Measurements from ENCODE around the gene PERM1. TPM values are rescaled to one million over a fixed set of nuclear protein-coding genes. Genes with fewer than 3 reads are reported as not detected.
A peak's percentile ranks its signal among the peaks of the same experiment; 100 is the strongest.

Gene PERM1
- total and polyA plus RNA-seq, 8 donors = 0.27 to 0.45 (median 0.36) TPM; not detected in 4

DNA sequence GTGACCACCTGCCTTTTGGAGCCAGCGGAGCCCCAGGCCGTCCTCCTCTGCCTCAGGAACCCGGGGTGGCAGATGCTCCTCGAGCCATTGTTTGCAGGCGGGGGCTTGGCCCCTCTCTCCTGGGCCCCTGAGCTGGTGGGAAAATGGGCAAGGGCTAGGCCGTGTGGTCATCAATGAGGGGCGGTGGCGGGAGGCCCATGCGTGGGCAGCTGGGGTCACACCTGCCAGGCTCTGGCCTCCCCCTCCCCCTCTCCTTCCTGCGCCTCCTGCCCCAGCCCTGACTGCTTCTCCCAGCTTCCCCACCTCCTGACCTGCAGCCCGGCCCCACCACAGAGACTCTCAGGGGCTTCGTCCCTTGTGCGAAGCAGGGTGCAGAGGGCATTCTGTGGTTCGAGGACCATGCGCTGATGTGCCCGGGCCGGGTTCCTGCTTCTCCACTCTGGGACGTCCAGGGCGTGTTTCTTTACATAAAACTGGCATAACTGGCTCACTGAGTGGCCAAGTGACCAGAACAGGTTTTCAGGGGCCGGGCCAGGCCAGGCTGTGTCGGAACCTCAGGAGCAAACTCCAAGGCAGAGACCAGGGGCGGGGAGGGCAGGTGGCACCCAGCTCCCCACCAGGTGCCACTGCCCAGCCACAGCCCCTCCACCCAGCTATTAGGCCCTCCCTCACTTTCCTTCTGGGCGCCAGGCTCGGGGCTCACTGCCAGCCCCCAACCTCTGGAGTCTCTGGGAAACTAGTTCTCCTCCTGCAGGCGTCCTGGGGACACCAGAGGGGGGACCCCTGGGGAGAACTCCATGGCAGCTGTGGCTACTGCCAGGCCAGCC, 48.9 kb downstream of the PERM1 start:
- TF ChIP-seq, protein P1, sequence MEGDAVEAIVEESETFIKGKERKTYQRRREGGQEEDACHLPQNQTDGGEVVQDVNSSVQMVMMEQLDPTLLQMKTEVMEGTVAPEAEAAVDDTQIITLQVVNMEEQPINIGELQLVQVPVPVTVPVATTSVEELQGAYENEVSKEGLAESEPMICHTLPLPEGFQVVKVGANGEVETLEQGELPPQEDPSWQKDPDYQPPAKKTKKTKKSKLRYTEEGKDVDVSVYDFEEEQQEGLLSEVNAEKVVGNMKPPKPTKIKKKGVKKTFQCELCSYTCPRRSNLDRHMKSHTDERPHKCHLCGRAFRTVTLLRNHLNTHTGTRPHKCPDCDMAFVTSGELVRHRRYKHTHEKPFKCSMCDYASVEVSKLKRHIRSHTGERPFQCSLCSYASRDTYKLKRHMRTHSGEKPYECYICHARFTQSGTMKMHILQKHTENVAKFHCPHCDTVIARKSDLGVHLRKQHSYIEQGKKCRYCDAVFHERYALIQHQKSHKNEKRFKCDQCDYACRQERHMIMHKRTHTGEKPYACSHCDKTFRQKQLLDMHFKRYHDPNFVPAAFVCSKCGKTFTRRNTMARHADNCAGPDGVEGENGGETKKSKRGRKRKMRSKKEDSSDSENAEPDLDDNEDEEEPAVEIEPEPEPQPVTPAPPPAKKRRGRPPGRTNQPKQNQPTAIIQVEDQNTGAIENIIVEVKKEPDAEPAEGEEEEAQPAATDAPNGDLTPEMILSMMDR (IDR thresholded peaks at IDR 0.05) = no peak
- intact Hi-C loops (cut with DNase I) = no loop called here
- Histone ChIP-seq H3K9me3 (no peaks in the 10 kb centered on the region), H3K27me3 (peaks cover 11 to 90% of the 10 kb centered on the region in 2 donors), H3K4me3 (no peak overlapping the region), H3K27ac (no peak overlapping the region), H3K4me1 (peaks cover 0 to 5% of the 10 kb centered on the region in 2 donors), H3K36me3 (no peaks in the 10 kb centered on the region)
- ATAC-seq (peak; percentile 90), DNase-seq (peak in 3 of 4 donors; percentile 38 to 84 (median 74))

DNA sequence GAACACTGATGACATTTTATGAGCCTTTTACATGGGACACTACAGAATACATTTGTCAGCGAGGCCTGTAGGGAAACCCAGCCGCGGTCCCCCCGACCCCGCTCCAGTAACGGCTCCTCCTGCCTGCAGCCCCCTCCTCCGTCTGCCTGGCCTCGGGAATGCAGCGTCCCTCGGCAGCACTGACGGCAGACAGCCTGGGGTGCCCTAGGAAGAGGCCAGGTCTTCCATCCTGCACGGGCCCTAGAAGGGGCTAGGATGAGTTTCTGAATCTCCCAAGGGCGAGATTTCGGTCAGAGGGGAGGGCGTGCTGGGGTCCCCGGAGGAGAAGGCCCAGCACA, 49.8 kb downstream of the PERM1 start:
- Histone ChIP-seq H3K27me3 (peaks cover 11 to 90% of the 10 kb centered on the region in 2 donors), H3K27ac (no peak overlapping the region), H3K9me3 (no peaks in the 10 kb centered on the region), H3K4me3 (no peak overlapping the region), H3K36me3 (no peaks in the 10 kb centered on the region), H3K4me1 (peaks cover 0 to 5% of the 10 kb centered on the region in 2 donors)
- TF ChIP-seq, protein P1 (IDR thresholded peaks at IDR 0.05) = no peak
- intact Hi-C loops (cut with DNase I) = no loop called here
- ATAC-seq = no peak
- DNase-seq = no peak

DNA sequence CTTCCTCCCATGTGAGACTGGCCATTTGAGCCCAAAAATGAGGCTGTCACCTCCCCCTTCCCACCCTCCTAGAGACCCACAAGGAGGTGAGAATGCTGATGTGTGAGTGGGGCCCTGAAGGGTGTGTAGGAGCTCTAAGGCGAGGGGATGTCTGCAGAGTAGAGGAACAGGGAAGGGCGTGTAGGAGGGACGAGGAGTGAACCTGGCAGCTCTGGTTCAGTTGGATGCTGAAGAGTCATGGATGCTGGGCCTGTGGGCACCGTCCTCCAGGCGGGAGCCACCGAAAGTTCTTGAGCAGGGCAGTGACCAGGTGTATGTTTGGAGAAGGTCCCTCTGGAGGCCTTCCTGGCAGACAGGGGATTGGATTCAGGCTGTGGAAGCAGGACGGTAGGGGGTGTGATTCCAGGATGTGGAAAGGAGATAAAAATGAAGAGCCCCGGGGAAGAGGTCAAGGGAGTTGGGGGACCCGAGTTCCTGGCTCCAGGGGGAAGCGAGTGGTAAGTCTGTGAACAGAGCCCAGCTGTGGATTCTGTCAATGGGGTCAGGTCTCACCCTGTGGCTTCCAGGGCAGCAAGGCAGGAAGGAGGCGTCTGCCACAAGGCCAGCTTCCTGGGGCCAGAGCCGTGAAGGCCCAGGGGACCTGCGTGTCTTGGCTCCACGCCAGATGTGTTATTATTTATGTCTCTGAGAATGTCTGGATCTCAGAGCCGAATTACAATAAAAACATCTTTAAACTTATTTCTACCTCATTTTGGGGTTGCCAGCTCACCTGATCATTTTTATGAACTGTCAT, 50.3 kb downstream of the PERM1 start:
- DNase-seq = no peak
- no peak overlapping the region for H3K27ac ChIP-seq

DNA sequence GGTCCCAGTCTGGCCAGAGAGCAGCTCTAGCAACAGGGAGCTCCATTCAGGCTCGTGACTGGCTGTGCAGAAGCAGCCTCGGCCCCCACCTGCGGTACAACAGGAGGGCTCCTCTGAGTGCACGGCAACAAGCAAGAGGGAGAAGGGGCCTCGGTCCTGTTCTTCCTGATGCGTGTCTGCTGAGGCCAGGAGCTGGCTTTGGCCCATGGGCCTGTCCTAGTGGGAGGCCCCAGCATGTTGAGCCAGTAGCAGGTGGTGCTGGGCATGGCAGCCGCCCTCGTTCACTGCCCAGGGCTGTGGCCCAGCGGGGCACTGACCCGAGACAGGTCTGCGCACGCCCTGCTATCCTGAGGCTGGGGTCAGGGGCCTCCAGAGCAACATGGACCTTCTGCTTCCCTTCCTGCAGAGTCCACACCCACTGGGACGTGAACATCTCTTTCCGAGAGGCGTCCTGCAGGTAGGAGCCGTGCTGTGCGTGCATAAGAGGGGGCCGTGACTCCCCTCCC, 51.2 kb downstream of the PERM1 start:
- Histone ChIP-seq H3K27me3 (peaks cover 16 to 90% of the 10 kb centered on the region in 2 donors), H3K4me3 (no peak overlapping the region), H3K27ac (no peak overlapping the region), H3K36me3 (no peaks in the 10 kb centered on the region), H3K9me3 (no peaks in the 10 kb centered on the region), H3K4me1 (peaks cover 2 to 3% of the 10 kb centered on the region in 2 donors)
- DNase-seq (no peak), ATAC-seq (no peak)
- intact Hi-C loops (cut with DNase I) = no loop called here
- TF ChIP-seq, protein P1 (IDR thresholded peaks at IDR 0.05) = no peak

More for the DNA sequence above, 50.3 kb downstream of the PERM1 start:
- H3K4me3 ChIP-seq = no peak overlapping the region
- H3K4me1 ChIP-seq = peaks cover 0 to 5% of the 10 kb centered on the region in 2 donors
- no peaks in the 10 kb centered on the region for H3K36me3 ChIP-seq
- TF ChIP-seq, protein P1 (IDR thresholded peaks at IDR 0.05) = no peak
- H3K9me3 ChIP-seq = no peaks in the 10 kb centered on the region
- intact Hi-C loops (cut with DNase I) = no loop called here
- peaks cover 11 to 90% of the 10 kb centered on the region in 2 donors for H3K27me3 ChIP-seq
- ATAC-seq = no peak

All from left lung (tissue), 10 donors.